ENCODE measurements around the gene ACACA. TPM values are rescaled to one million over a fixed set of nuclear protein-coding genes. Genes with fewer than 3 reads are reported as not detected.

ACACA gene
- total and polyA plus RNA-seq, 2 donors (not counting 3 experiments of a cell fraction or from before 2014, with no cell fraction given) = 55.3 to 124 TPM

DNA sequence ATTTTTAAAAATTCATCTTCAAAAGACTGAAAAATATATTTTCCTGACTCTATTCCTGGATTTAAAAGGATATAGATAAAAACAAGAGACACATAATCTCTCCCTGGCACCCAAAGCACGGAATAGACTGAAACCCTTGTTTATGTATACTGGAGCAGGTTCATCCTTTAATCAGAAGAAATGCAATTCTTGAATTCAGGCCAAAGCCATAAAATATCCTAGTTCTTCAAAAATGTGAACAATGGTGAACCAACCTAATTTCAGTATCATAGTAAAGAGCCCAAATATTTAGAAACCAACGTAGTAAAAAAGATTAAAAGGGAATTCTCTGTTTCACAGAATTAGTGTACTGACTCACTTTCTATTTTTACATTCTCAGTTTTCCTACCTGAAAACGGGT lies 219.4 kb downstream of the ACACA start:
- Histone ChIP-seq H3K27ac (ENCODE audit: insufficient read depth, low read depth, low read length) (no peak overlapping the region), H3K9ac (replicated peaks; ENCODE audit: extremely low read depth, insufficient read depth, low read length) (no peak overlapping the region), H3K9me3 (replicated peaks; ENCODE audit: control insufficient read depth, insufficient read depth, low read length) (no peaks in the 10 kb centered on the region), H2AFZ (ENCODE audit: low read depth, low read length) (no peak overlapping the region), H3K79me2 (ENCODE audit: control insufficient read depth, insufficient read depth, low read length) (no peaks in the 10 kb centered on the region), H3K4me3 (replicated peaks in 1 of 3; ENCODE audit: insufficient read depth in 1 of 3, low read depth in 1 of 3, low read length in 3 of 3) (no peak overlapping the region), H3K4me2 (ENCODE audit: insufficient read depth, low read length) (no peak overlapping the region), H3K27me3 (ENCODE audit: control insufficient read depth in 2 of 2, insufficient read depth in 2 of 2, low read length in 2 of 2) (no peaks in the 10 kb centered on the region), H4K20me1 (replicated peaks; ENCODE audit: control insufficient read depth, extremely low read depth, insufficient read depth, low read length) (no peaks in the 10 kb centered on the region), H3K9me1 (replicated peaks; ENCODE audit: control insufficient read depth, extremely low read depth, insufficient read depth, low read length) (no peaks in the 10 kb centered on the region), H3K36me3 (ENCODE audit: control insufficient read depth in 2 of 2, extremely low read depth in 1 of 2, insufficient read depth in 2 of 2, low read length in 2 of 2) (peaks cover 2 to 17% of the 10 kb centered on the region in 2 experiments), H3K4me1 (ENCODE audit: control insufficient read depth, extremely low read depth, insufficient read depth, low read length) (peaks cover 20% of the 10 kb centered on the region)
- BruUV-seq (replicated peaks) = no TSS peak
- dilution Hi-C loops (cut with MboI; ENCODE audit: extremely low pct_ligation_motif_present, low sequenced_read_pairs) = no loop called here
- DNase-seq (ENCODE audit: low read depth, low spot score) (no peak), FAIRE-seq (no peak)
- intact Hi-C loops (cut with micrococcal nuclease) = no loop called here
- ChIA-PET CTCF (no interaction called here), POLR2A (no interaction called here)
- TF ChIP-seq POLR2AphosphoS5 (IDR thresholded peaks at IDR 0.05; ENCODE audit: insufficient read depth, low read depth, low read length) = no peak
- no peak for TF ChIP-seq GATA2 (IDR thresholded peaks at IDR 0.05; ENCODE audit: insufficient read depth, insufficient read length, low read depth, low read length)
- TF ChIP-seq, protein P1, sequence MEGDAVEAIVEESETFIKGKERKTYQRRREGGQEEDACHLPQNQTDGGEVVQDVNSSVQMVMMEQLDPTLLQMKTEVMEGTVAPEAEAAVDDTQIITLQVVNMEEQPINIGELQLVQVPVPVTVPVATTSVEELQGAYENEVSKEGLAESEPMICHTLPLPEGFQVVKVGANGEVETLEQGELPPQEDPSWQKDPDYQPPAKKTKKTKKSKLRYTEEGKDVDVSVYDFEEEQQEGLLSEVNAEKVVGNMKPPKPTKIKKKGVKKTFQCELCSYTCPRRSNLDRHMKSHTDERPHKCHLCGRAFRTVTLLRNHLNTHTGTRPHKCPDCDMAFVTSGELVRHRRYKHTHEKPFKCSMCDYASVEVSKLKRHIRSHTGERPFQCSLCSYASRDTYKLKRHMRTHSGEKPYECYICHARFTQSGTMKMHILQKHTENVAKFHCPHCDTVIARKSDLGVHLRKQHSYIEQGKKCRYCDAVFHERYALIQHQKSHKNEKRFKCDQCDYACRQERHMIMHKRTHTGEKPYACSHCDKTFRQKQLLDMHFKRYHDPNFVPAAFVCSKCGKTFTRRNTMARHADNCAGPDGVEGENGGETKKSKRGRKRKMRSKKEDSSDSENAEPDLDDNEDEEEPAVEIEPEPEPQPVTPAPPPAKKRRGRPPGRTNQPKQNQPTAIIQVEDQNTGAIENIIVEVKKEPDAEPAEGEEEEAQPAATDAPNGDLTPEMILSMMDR (IDR thresholded peaks at IDR 0.05; ENCODE audit: extremely low read depth in 1 of 2, insufficient read depth in 1 of 2, low read depth in 1 of 2, low read length in 2 of 2) = no peak
- TF ChIP-seq, protein P2, sequence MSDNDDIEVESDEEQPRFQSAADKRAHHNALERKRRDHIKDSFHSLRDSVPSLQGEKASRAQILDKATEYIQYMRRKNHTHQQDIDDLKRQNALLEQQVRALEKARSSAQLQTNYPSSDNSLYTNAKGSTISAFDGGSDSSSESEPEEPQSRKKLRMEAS (IDR thresholded peaks at IDR 0.05; ENCODE audit: insufficient read depth, insufficient read length) = no peak
- no peak for TF ChIP-seq EZH2 (IDR thresholded peaks at IDR 0.05; ENCODE audit: borderline replicate concordance, low read depth, low read length, severe bottlenecking)
- no peak for TF ChIP-seq JUN (IDR thresholded peaks at IDR 0.05; ENCODE audit: borderline replicate concordance, insufficient read depth, insufficient read length, low read depth)
- no peak for TF ChIP-seq FOS (IDR thresholded peaks at IDR 0.05; ENCODE audit: borderline replicate concordance, insufficient read depth, low read length)
- TF ChIP-seq MYC (IDR thresholded peaks at IDR 0.05; ENCODE audit: low read depth, low read length) = no peak
- TF ChIP-seq POLR2A (IDR thresholded peaks at IDR 0.05; ENCODE audit: low read depth, low read length) = no peak

Data from endothelial cell of umbilical vein (primary cell).